ENCODE measurements around the gene TMEM50B.

GRCh38 chr21:33452362-33452761 lies 27.4 kb downstream of the TMEM50B start:
- no peak for TF ChIP-seq POLR2A (IDR thresholded peaks at IDR 0.05)
- TF ChIP-seq, protein P1, sequence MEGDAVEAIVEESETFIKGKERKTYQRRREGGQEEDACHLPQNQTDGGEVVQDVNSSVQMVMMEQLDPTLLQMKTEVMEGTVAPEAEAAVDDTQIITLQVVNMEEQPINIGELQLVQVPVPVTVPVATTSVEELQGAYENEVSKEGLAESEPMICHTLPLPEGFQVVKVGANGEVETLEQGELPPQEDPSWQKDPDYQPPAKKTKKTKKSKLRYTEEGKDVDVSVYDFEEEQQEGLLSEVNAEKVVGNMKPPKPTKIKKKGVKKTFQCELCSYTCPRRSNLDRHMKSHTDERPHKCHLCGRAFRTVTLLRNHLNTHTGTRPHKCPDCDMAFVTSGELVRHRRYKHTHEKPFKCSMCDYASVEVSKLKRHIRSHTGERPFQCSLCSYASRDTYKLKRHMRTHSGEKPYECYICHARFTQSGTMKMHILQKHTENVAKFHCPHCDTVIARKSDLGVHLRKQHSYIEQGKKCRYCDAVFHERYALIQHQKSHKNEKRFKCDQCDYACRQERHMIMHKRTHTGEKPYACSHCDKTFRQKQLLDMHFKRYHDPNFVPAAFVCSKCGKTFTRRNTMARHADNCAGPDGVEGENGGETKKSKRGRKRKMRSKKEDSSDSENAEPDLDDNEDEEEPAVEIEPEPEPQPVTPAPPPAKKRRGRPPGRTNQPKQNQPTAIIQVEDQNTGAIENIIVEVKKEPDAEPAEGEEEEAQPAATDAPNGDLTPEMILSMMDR (IDR thresholded peaks at IDR 0.05), result no peak

All from tibial nerve (tissue), 3 donors.